GM21529 (cell line): ENCODE data around the gene GBA3.

ENCODE experiments used
- ATAC-seq: cut with Tn5 transposase; IDR thresholded peaks from one replicate; pipeline ENCODE4 v1.9.1; 2021; ENCODE audit not compliant: unreplicated experiment

GBA3 gene

DNA sequence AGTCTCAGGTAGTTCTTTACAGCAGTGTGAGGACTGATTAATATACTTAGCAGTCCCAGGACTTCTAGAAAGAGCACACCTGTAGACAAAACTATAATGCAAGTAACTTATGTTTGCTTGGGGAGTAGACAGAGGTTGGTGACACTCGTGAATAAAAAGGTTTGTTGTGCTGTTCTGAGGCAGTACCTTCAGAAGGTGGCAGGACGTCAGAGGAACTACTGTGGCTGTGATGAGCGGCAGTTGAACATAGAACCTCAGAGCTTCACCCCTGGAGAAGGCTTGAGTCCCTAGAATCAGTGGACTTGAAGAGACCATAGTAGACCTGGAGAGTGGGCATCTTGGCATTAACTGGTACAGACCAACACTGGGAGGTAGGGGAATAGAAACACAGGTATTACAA lies 3.3 kb upstream of the GBA3 start:
- ATAC-seq: no peak

GRCh38 chr4:22695029-22695428 lies 2.3 kb downstream of the GBA3 start:
- ATAC-seq: no peak

GRCh38 chr4:22695917-22696316 lies 3.2 kb downstream of the GBA3 start:
- no peak for ATAC-seq

- no peak for ATAC-seq
Observed at GRCh38 chr4:22703912-22704311, 11.2 kb downstream of the GBA3 start.

DNA sequence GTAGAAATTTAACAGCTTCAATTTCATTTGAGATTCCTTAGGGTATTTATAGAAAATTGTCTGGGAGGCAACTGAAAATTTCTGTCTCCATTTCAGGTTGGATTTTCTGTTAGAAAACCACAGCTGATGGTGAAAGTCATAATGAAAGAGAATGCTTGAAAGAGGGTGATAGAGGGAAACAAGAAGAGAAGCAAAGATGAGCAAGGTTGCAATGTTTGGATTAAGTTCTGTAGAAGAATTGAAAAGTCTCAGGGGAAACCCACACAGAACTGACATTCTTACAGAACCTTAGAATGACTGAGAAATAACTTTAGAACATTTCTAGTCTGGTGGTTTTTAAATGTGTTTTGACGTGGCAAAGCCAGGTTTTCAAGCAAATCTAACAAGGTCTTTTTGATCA lies 14.7 kb downstream of the GBA3 start:
- no peak for ATAC-seq

GRCh38 chr4:22708961-22709360 lies 16.2 kb downstream of the GBA3 start:
- ATAC-seq: no peak

DNA sequence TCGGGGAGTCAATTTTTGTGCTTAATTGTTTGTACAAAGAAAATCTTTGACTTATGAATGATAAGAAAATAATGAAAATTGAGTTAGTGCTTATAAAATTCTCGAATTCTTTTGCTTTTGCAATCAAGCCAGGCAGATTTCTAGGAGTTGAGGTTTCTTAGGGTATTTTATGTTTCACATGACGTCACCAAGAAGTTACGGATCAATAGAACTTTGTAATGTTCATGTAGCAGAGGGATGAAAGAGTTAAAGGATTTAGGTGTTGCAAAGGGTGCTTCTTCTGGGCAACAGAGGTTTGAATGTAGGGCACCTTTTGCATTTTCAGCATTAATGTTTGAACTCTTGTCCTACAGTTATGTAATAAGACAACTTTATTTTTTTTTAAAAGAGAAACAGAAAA lies 19.4 kb downstream of the GBA3 start:
- no peak for ATAC-seq

- no peak for ATAC-seq
Observed at GRCh38 chr4:22712529-22712928, 19.8 kb downstream of the GBA3 start.

GRCh38 chr4:22713841-22714240 lies 21.1 kb downstream of the GBA3 start:
- ATAC-seq: no peak

GRCh38 chr4:22719218-22719617 lies 26.5 kb downstream of the GBA3 start:
- no peak for ATAC-seq

- ATAC-seq: no peak
Observed at GRCh38 chr4:22720091-22720490, 27.4 kb downstream of the GBA3 start.

DNA sequence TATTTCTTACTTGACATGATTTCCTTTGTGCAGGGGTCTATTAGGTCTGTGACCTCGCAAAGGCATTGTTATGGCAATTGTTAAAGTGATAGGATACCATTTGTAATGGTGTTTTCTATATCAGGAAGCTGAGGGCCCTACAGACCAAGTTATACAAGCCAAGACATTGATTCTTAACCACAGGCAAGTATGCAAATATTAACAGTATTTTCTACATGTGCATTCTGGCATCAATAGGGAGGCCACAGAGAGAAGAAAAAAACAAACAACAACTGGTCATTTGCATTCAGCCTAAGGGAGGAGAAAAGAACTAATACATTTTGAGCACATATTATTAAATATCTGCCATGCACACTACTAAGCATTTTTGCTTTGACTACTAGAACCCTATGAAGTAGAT lies 28.5 kb downstream of the GBA3 start:
- no peak for ATAC-seq

- ATAC-seq: no peak
Observed at GRCh38 chr4:22730021-22730420, 37.3 kb downstream of the GBA3 start.

- no peak for ATAC-seq
Observed at GRCh38 chr4:22733816-22734215, 41.1 kb downstream of the GBA3 start.

DNA sequence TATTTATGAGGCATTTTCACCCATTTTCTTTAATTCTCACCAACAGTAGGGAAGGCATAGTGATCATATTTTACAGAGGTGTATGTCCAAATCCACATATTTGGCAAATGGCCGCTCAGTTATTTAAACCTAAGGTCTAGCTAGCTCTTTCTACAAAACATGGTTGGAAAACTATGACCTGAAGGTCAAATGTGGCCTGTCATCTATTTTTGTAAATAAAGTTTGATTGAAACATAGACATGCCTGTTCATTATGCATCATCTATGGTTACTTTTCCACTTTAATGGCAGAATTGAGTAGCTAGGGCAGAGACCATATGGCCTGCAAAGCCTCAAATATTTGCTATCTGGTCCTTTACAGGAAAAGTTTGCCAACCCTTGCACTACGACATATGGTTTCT lies 44.2 kb downstream of the GBA3 start:
- no peak for ATAC-seq

DNA sequence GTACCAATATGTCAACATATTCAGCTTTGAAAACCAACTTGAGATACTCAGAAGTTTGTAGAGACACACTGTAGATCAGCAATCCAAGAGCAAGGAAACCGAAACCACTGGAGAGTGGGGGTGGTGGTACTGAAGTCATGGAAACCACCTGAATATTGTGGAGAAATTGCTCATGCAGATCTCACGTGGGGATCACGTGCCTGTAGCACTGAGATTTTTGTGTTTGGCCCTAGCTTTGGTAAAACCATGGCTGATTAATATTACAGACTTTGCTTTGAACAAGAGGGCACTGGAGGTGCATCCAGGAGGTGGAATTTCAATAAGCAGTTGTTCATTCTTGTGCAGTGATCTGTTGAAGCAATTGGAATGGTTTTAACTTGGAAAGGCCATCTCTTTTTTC lies 47.2 kb downstream of the GBA3 start:
- no peak for ATAC-seq

DNA sequence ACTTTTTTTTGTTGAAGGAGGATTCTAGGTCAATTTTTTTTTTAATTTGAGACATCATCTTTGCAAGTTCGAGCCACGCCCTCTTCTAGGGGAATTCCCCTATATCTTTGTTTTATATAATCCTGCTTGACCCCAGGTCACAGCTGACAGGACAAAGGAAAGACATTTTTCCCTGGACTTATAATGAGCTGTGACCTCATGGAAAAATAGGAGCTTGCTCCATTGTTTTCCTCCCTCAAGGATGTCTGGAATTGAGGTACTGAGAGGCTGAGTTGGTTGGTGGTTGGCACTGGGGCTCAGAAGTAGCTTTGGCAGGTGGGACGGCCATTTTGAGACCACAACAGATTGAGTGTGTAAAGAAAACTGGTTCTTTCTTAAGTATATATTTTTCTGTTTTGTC lies 49.0 kb downstream of the GBA3 start:
- no peak for ATAC-seq

- no peak for ATAC-seq
Observed at GRCh38 chr4:22743290-22743689, 50.6 kb downstream of the GBA3 start.

DNA sequence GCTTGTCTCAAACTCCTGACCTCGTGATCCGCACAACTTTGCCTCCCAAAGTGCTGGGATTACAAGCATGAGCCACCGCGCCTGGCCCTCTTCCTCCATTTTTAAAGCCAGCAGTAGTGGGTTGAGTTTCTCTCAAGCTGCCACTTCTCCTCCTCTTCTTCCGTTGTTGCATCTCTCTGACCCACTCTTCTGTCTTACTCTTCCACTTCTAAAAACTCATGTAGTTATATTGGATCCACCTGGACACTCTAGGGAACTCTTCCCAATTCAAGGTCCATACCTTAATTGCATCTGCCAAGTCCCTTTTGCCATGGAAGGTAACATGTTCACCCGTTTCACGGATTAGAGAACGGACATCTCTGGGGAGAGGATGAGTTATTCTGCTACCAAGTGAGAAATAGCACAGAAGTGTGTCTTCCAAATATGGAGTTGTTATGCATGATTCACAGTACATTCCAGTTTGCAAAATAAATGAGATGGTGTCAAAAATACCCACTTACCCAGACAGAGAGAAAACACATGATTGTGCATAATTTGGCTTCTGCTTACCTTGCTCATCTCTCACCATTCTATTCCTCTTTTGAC lies 51.8 kb downstream of the GBA3 start:
- no peak for ATAC-seq

DNA sequence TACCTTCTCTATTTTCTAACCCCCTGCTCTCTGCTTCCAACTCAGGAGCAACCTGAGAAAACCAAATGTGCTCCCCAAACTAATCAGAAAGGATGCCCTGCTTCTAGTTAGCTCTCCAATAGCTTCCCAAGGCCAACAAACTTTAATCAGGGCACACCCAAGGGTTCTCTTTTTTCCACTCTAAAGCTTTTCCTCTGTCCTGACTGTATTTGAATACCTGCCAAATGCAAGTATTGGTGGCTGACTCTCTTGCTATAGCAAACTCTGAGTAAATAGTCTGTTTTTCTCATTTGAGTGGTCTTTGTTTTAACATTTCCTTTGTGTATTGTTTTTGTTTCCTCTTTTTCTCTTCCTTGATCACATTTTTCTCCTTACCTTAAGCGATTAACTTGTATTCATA lies 52.5 kb downstream of the GBA3 start:
- no peak for ATAC-seq

- ATAC-seq: no peak
Observed at GRCh38 chr4:22754116-22754515, 61.4 kb downstream of the GBA3 start.

- no peak for ATAC-seq
Observed at GRCh38 chr4:22762548-22762947, 69.8 kb downstream of the GBA3 start.

- no peak for ATAC-seq
Observed at GRCh38 chr4:22764183-22764582, 71.4 kb downstream of the GBA3 start.

GRCh38 chr4:22766068-22766467 lies 73.3 kb downstream of the GBA3 start:
- no peak for ATAC-seq
